Measurements from ENCODE around the gene ZNF385D. TPM values are rescaled to one million over a fixed set of nuclear protein-coding genes. Genes with fewer than 3 reads are reported as not detected.

The ZNF385D gene
- total and polyA plus RNA-seq, 2 of the 13 experiments (the other 11 are each of a cell fraction or from before 2014, with no cell fraction given): not detected

GRCh38 chr3:21540265-21540664, 210.7 kb downstream of the ZNF385D start (continued):
- TF ChIP-seq PLSCR1 (CRISPR knock-in tag; IDR thresholded peaks at IDR 0.05; ENCODE audit: borderline replicate concordance) (no peak), CEBPB (IDR thresholded peaks at IDR 0.05; ENCODE audit: borderline replicate concordance, low read depth, low read length) (no peak)

DNA sequence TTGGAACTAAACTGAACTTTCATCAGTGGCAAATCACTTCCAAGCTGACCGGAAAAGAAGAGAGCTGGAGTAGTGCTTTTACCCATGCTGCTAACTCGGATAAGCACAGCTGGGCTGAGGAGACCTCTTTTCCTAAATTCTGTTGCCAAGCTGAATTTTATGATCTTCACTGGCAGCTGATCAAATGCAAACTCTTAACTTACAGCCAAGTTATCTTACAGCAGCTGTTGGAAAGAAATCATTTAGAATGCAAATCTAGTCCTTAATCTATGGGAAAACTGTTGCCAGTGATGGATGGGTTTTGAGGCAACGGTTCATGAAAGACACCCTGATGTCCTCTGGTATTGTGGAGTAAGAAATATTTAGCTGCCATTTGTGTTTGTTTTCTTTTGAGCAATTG, 216.5 kb downstream of the ZNF385D start:
- TF ChIP-seq, protein P1, sequence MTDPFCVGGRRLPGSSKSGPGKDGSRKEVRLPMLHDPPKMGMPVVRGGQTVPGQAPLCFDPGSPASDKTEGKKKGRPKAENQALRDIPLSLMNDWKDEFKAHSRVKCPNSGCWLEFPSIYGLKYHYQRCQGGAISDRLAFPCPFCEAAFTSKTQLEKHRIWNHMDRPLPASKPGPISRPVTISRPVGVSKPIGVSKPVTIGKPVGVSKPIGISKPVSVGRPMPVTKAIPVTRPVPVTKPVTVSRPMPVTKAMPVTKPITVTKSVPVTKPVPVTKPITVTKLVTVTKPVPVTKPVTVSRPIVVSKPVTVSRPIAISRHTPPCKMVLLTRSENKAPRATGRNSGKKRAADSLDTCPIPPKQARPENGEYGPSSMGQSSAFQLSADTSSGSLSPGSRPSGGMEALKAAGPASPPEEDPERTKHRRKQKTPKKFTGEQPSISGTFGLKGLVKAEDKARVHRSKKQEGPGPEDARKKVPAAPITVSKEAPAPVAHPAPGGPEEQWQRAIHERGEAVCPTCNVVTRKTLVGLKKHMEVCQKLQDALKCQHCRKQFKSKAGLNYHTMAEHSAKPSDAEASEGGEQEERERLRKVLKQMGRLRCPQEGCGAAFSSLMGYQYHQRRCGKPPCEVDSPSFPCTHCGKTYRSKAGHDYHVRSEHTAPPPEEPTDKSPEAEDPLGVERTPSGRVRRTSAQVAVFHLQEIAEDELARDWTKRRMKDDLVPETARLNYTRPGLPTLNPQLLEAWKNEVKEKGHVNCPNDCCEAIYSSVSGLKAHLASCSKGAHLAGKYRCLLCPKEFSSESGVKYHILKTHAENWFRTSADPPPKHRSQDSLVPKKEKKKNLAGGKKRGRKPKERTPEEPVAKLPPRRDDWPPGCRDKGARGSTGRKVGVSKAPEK (CRISPR knock-in tag; IDR thresholded peaks at IDR 0.05; ENCODE audit: borderline replicate concordance): no peak
- no peak for TF ChIP-seq IRF1 (CRISPR knock-in tag; IDR thresholded peaks at IDR 0.05; ENCODE audit: low read depth)
- TF ChIP-seq, protein P2, sequence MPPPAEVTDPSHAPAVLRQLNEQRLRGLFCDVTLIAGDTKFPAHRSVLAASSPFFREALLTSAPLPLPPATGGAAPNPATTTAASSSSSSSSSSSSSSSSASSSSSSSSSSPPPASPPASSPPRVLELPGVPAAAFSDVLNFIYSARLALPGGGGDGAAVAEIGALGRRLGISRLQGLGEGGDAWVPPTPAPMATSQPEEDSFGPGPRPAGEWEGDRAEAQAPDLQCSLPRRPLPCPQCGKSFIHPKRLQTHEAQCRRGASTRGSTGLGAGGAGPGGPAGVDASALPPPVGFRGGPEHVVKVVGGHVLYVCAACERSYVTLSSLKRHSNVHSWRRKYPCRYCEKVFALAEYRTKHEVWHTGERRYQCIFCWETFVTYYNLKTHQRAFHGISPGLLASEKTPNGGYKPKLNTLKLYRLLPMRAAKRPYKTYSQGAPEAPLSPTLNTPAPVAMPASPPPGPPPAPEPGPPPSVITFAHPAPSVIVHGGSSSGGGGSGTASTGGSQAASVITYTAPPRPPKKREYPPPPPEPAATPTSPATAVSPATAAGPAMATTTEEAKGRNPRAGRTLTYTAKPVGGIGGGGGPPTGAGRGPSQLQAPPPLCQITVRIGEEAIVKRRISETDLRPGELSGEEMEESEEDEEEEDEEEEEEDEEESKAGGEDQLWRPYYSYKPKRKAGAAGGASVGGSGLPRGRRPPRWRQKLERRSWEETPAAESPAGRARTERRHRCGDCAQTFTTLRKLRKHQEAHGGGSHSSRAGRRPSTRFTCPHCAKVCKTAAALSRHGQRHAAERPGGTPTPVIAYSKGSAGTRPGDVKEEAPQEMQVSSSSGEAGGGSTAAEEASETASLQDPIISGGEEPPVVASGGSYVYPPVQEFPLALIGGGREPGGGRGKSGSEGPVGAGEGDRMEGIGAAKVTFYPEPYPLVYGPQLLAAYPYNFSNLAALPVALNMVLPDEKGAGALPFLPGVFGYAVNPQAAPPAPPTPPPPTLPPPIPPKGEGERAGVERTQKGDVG (CRISPR knock-in tag; IDR thresholded peaks at IDR 0.05; ENCODE audit: borderline replicate concordance): no peak
- no peak overlapping the region for H3K9ac ChIP-seq (ENCODE audit: insufficient read depth, low read depth, low read length)
- H3K4me2 ChIP-seq (ENCODE audit: low read depth, low read length): no peak overlapping the region
- no peak overlapping the region for H3K27ac ChIP-seq (ENCODE audit: extremely low read length, insufficient read depth, low read length)
- DNase-seq (ENCODE audit: low spot score): no peak
- H3K9me3 ChIP-seq (ENCODE audit: low read length): 0 out of 2 replicates have a peak, but pooled peaks cover 6% of the 10 kb centered on the region
- no TSS peak for BruUV-seq (replicated peaks)
- no peak for FAIRE-seq
- H3K27me3 ChIP-seq (ENCODE audit: control insufficient read depth in 1 of 2, insufficient read depth in 2 of 2, low read length in 2 of 2): no peaks in the 10 kb centered on the region
- H3K79me2 ChIP-seq (ENCODE audit: insufficient read depth, low read length): no peaks in the 10 kb centered on the region
- 10% methylated on average over 3 of the region's 3 CpGs for whole genome bisulfite sequencing (ENCODE audit: low lambda C conversion rate)
- POLR2A ChIA-PET: no interaction called here
- H4K20me1 ChIP-seq (ENCODE audit: insufficient read depth, low read length): no peaks in the 10 kb centered on the region
- no peaks in the 10 kb centered on the region for H3K4me1 ChIP-seq (ENCODE audit: insufficient read depth, low read length)
- H3K36me3 ChIP-seq (replicated peaks in 1 of 2; ENCODE audit: control insufficient read depth in 1 of 2, insufficient read depth in 2 of 2, low read length in 2 of 2): no peaks in the 10 kb centered on the region
- ATAC-seq: no peak
- no peak overlapping the region for H3K4me3 ChIP-seq (replicated peaks in 1 of 3; ENCODE audit: insufficient read depth in 1 of 3, low read depth in 2 of 3, low read length in 3 of 3)
- CTCF ChIA-PET (ENCODE audit: low intra/inter-chr PET ratio, low total read pairs): no interaction called here
- no peak overlapping the region for H2AFZ ChIP-seq (ENCODE audit: low read length)
- in situ Hi-C loops (cut with HindIII; ENCODE audit: extremely low pct_ligation_motif_present, low pct_unique_long_range_greater_than_20kb) (no loop called here), intact Hi-C loops (cut with micrococcal nuclease; ENCODE audit: unreplicated experiment) (no loop called here)

Data from HepG2 (cell line).